Endothelial cell of umbilical vein (primary cell): Measurements from ENCODE around the gene NCF1. TPM values are rescaled to one million over a fixed set of nuclear protein-coding genes. Genes with fewer than 3 reads are reported as not detected.
"Not testable (repeated sequence)": the region's sequence is repeated elsewhere in the genome, so short reads cannot be mapped to it uniquely, and the experiment has no call there.

Source experiments
- Bru-seq: library from RNA; stranded (reverse); fragments of 400-500 nt; gene quantifications from one replicate; lab custom pipeline; 2021; lab: Mats Ljungman, UMichigan
- BruChase-seq, 2 experiments: library from RNA; stranded (reverse); fragments of 400-500 nt; gene quantifications; one replicate each; lab custom pipeline; 2021; lab: Mats Ljungman, UMichigan
- BruUV-seq: library from RNA; stranded (reverse); fragments of 400-500 nt; replicated peaks from 2 replicates; lab custom pipeline; 2021; lab: Mats Ljungman, UMichigan
- CTCF ChIA-PET: fragments of 300-600, 350-600 bp; sonication (Branson Sonifier 250); formaldehyde crosslinking; loops from one replicate; lab custom pipeline; 2021; ENCODE audit warnings: antibody characterized with exemption, inconsistent platforms; lab: Charles Lee
- POLR2A ChIA-PET: fragments of 300-600, 350-600 bp; sonication (Branson Sonifier 250); formaldehyde crosslinking; loops from one replicate; lab custom pipeline; 2021; ENCODE audit warnings: antibody characterized with exemption, inconsistent platforms; lab: Charles Lee
- DNase-seq: peaks from one replicate; pipeline ENCODE4 v3.0.0-alpha.2; 2011; ENCODE audit warnings: low read depth, low spot score
- FAIRE-seq: peaks from 2 replicates; lab custom pipeline; 2011; peaks lifted over from hg19 to GRCh38; lab: Jason Lieb, UNC
- H2AFZ ChIP-seq: 2 replicates; pipeline ENCODE4 v1.6.0; 2012; ENCODE audit warnings: low read depth, low read length, control low read depth, inconsistent platforms
- H3K27ac ChIP-seq: 2 replicates; pipeline ENCODE4 v1.5.1; 2011; ENCODE audit warnings: low read depth, mild to moderate bottlenecking, control low read depth, low read length, moderate library complexity; ENCODE audit not compliant: insufficient read depth
- H3K27me3 ChIP-seq, 2 experiments: 2 replicates each; pipeline versions ENCODE4 v1.6.0 to v1.6.1; 2011; ENCODE audit warnings: low read length in 2 of 2, mixed read lengths in 1 of 2; ENCODE audit not compliant: control insufficient read depth in 2 of 2, insufficient read depth in 2 of 2
- H3K36me3 ChIP-seq, 2 experiments: 2 replicates in 1 of 2; 3 replicates in 1 of 2; pipeline ENCODE4 v1.5.1; 2011; ENCODE audit warnings: low read length in 2 of 2, mild to moderate bottlenecking in 1 of 2, moderate library complexity in 1 of 2; ENCODE audit not compliant: control insufficient read depth in 2 of 2, insufficient read depth in 2 of 2; ENCODE audit errors: extremely low read depth in 1 of 2
- H3K4me1 ChIP-seq: 3 replicates; pipeline ENCODE4 v1.5.1; 2011; ENCODE audit warnings: mild to moderate bottlenecking, low read length; ENCODE audit not compliant: control insufficient read depth, insufficient read depth; ENCODE audit errors: extremely low read depth
- H3K4me2 ChIP-seq: 2 replicates; pipeline ENCODE4 v1.6.1; 2011; ENCODE audit warnings: low read length, control low read depth, mixed read lengths; ENCODE audit not compliant: insufficient read depth
- H3K4me3 ChIP-seq, 3 experiments: fragments of 200-600 bp in 1 of 3; sonication (generic), shearing (Covaris generic) in 1 of 3; replicated peaks in 1 of 3; 2 replicates each; pipeline ENCODE4 v1.5.1; 2011 to 2016; ENCODE audit warnings: control low read depth in 3 of 3, low read length in 3 of 3, mild to moderate bottlenecking in 2 of 3, inconsistent platforms in 1 of 3, low read depth in 1 of 3, moderate library complexity in 1 of 3; ENCODE audit not compliant: insufficient read depth in 1 of 3
- H3K79me2 ChIP-seq: 2 replicates; pipeline ENCODE4 v1.6.0; 2012; ENCODE audit warnings: low read length, inconsistent platforms; ENCODE audit not compliant: control insufficient read depth, insufficient read depth
- H3K9ac ChIP-seq: replicated peaks from 2 replicates; pipeline ENCODE3; 2011; ENCODE audit warnings: low read length, control low read depth; ENCODE audit not compliant: insufficient read depth; ENCODE audit errors: extremely low read depth
- H3K9me1 ChIP-seq: replicated peaks from 3 replicates; pipeline ENCODE4 v1.6.0; 2011; ENCODE audit warnings: mild to moderate bottlenecking, low read length; ENCODE audit not compliant: control insufficient read depth, insufficient read depth; ENCODE audit errors: extremely low read depth
- H3K9me3 ChIP-seq: replicated peaks from 2 replicates; pipeline ENCODE4 v1.5.1; 2012; ENCODE audit warnings: low read length, inconsistent platforms; ENCODE audit not compliant: control insufficient read depth, insufficient read depth
- H4K20me1 ChIP-seq: replicated peaks from 2 replicates; pipeline ENCODE3; 2011; ENCODE audit warnings: mild to moderate bottlenecking, low read length; ENCODE audit not compliant: control insufficient read depth, insufficient read depth; ENCODE audit errors: extremely low read depth
- EZH2 ChIP-seq: IDR thresholded peaks from 2 replicates; pipeline ENCODE4 v1.6.1; 2012; ENCODE audit warnings: borderline replicate concordance, low read depth, mild to moderate bottlenecking, moderate library complexity, low read length, inconsistent platforms; ENCODE audit not compliant: severe bottlenecking
- JUN ChIP-seq: IDR thresholded peaks from 2 replicates; pipeline ENCODE4 v1.6.1; 2011; ENCODE audit warnings: borderline replicate concordance, low read depth; ENCODE audit not compliant: insufficient read length, insufficient read depth
- POLR2A ChIP-seq: IDR thresholded peaks from 2 replicates; pipeline ENCODE4 v1.6.1; 2012; ENCODE audit warnings: low read depth, mild to moderate bottlenecking, control low read depth, low read length
- dilution Hi-C: fragments of 300-500 bp; cut with MboI; formaldehyde crosslinking; loops from one replicate; pipeline ENCODE4 v1.15.0; 2019; ENCODE audit warnings: low sequenced_read_pairs; ENCODE audit not compliant: extremely low pct_ligation_motif_present
- intact Hi-C: fragments of 100-400 bp; cut with micrococcal nuclease; formaldehyde crosslinking; loops from one replicate; pipeline ENCODE4 v1.10.0; 2022
- long read RNA-seq: library from polyadenylated mRNA; stranded (forward); transcript quantifications from one replicate; pipeline ENCODE4 v2.0.0, GENCODE V29; 2021
- polyA minus RNA-seq, 3 experiments: library from RNA; depleted of rRNA, polyadenylated mRNA; stranded (reverse); fragments of >200 nt; gene quantifications; 1 replicate in 1 of 3; 2 replicates in 2 of 3; pipeline ENCODE4 v1.2.3, GENCODE V29; 2011
- polyA plus RNA-seq, 4 experiments: library from polyadenylated mRNA; depleted of rRNA in 3 of 4; stranded (reverse) in 3 of 4; unstranded in 1 of 4; fragments of >200 nt; gene quantifications; 2 replicates each; pipeline versions ENCODE4 v1.2.1 to v1.2.3, GENCODE V29; 2011 to 2012; ENCODE audit warnings: missing spikeins in 1 of 4
- total RNA-seq: library from RNA; stranded (reverse); gene quantifications from 2 replicates; pipeline ENCODE4 v1.2.3, GENCODE V29; 2021
- TF ChIP-seq, protein P1 (sequence below), 2 donors: IDR thresholded peaks; 1 replicate in 1 of 2; 2 replicates in 1 of 2; pipeline ENCODE4 v1.5.1; 2011; ENCODE audit warnings: low read length in 2 of 2, mild to moderate bottlenecking in 2 of 2, moderate library complexity in 2 of 2, control low read depth in 1 of 2, inconsistent platforms in 1 of 2, low read depth in 1 of 2; ENCODE audit not compliant: insufficient read depth in 1 of 2; ENCODE audit errors: extremely low read depth in 1 of 2

NCF1 gene
- total RNA-seq (not detected in 2 replicates), polyA plus RNA-seq (0.08 TPM in 1 of 2 replicates, not detected in the other), polyA minus RNA-seq (not detected in 2 replicates), Bru-seq, nascent RNA (percentile 11 among the genes with signal in this experiment), BruChase-seq, experiment 1, labeled RNA remaining after a 6-hour chase (percentile 22 among the genes with signal in this experiment), BruChase-seq, experiment 2, labeled RNA remaining after a 2-hour chase (percentile 10 among the genes with signal in this experiment)
- not detected in 2 replicates for polyA plus RNA-seq (2011; cell fraction: cytosol; rRNA removed)
- 0.29 and 0.36 TPM in 2 replicates for polyA plus RNA-seq (2011; cell fraction: nucleus; rRNA removed)
- 0.32 TPM in 1 of 2 replicates, not detected in the other for polyA plus RNA-seq (2012)
- polyA minus RNA-seq (2011; cell fraction: cytosol; rRNA and poly(A)+ RNA removed) = 0.82 TPM
- polyA minus RNA-seq (2011; cell fraction: nucleus; rRNA and poly(A)+ RNA removed) = 0.82 TPM in 1 of 2 replicates, not detected in the other
- long read RNA-seq, partial matches to known transcripts = 1 of 1 reads
- long read RNA-seq, other reads (novel, unspliced or antisense) = 0 of 1 reads

DNA sequence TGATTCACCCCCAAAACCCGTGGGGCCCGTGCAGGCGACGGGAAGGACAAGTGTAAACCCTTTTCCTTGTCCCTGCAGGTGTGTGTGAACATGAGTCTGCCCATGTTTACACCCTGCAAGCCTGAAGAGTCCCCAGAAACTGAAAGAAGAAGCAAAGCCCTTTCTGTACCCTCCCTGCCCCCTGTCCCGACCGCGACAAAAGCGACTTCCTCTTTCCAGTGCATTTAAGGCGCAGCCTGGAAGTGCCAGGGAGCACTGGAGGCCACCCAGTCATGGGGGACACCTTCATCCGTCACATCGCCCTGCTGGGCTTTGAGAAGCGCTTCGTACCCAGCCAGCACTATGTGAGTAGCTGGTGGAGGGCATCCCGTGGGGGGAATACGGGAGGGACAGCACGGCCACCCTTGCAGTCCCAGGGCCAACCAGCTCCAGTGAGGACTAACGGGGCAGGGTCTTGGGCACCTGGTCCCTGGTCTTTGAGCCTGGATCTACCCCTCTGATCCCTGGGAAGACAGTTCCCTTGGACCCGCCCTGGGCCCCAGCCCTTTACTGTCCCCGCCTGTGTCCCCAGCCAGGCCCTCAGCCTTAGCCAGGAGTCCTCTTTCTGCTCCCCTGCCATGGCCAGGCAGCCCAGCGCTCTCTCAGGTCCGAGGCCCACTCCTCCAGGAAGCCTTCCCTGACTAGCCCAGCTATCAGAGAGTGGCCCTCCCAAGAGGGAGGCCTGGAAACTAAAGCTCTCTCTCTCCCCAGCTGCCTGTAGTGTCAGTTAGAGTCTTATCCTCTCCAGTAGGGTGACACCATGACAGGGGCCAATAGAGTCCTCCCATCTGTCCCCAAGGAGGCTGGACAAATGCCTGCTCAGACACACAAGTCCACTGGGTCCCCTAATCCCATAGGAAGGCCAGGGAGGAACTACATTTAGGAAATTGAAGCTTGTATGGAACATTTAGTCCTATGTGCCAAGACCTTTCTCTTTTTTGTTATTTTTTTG lies at the start of gene NCF1:
Gene NCF1, plus strand, starts transcription at position 252 of the 991 bp plus-strand sequence. Its CDS starts 21 bp downstream, at position 273.
- H3K79me2 ChIP-seq, H3K9me3 ChIP-seq, H3K4me2 ChIP-seq, H2AFZ ChIP-seq, H3K27ac ChIP-seq, H3K9ac ChIP-seq, H3K4me1 ChIP-seq, intact Hi-C loops, H3K9me1 ChIP-seq, DNase-seq, H3K27me3 ChIP-seq, H3K4me3 ChIP-seq, BruUV-seq, dilution Hi-C loops, POLR2A ChIA-PET, FAIRE-seq, H4K20me1 ChIP-seq, CTCF ChIA-PET, H3K36me3 ChIP-seq: not testable (repeated sequence)

DNA sequence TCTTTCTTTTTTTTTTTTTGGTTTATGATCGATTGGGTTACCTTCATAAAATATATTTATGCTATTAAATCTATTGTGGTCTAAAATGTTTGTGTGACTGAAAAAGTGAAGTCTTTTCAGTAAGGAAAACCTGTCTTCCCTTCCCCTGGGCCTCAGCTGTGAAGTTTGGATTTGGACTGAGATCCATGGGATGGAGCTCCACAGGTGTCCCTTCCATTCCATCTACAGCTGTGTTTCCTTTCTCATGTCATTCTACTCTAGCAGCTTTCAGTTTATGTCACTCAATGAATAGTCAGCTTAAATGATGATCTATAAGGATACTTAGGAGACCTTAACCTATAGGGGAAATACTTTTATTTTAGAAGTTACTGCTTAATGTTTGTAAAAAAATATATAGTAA lies 48.0 kb upstream of the NCF1 start:
- ChIA-PET CTCF (no interaction called here), POLR2A (interaction anchor here (0.6 kb wide), 1 partner anchor 814 kb away, joined by 7 read pairs; no protein-coding TSS in a partner anchor)
- Histone ChIP-seq H4K20me1 (peaks cover 2% of the 10 kb centered on the region), H3K36me3 (peaks cover 11 to 15% of the 10 kb centered on the region in 2 experiments), H3K27me3 (no peaks in the 10 kb centered on the region), H3K79me2 (peaks cover 2% of the 10 kb centered on the region), H3K4me3 (no peak overlapping the region), H3K4me2 (no peak overlapping the region), H3K9me1 (no peaks in the 10 kb centered on the region), H2AFZ (no peak overlapping the region), H3K9ac (no peak overlapping the region), H3K9me3 (no peaks in the 10 kb centered on the region), H3K4me1 (no peaks in the 10 kb centered on the region), H3K27ac (no peak overlapping the region)
- FAIRE-seq = no peak
- intact Hi-C loops = no loop called here
- no peak for DNase-seq
- no TSS peak for BruUV-seq
- no peak for TF ChIP-seq POLR2A
- TF ChIP-seq JUN = no peak
- TF ChIP-seq EZH2 = no peak
- TF ChIP-seq, protein P1, sequence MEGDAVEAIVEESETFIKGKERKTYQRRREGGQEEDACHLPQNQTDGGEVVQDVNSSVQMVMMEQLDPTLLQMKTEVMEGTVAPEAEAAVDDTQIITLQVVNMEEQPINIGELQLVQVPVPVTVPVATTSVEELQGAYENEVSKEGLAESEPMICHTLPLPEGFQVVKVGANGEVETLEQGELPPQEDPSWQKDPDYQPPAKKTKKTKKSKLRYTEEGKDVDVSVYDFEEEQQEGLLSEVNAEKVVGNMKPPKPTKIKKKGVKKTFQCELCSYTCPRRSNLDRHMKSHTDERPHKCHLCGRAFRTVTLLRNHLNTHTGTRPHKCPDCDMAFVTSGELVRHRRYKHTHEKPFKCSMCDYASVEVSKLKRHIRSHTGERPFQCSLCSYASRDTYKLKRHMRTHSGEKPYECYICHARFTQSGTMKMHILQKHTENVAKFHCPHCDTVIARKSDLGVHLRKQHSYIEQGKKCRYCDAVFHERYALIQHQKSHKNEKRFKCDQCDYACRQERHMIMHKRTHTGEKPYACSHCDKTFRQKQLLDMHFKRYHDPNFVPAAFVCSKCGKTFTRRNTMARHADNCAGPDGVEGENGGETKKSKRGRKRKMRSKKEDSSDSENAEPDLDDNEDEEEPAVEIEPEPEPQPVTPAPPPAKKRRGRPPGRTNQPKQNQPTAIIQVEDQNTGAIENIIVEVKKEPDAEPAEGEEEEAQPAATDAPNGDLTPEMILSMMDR (IDR thresholded peaks at IDR 0.05; ENCODE audit: extremely low read depth in 1 of 2, insufficient read depth in 1 of 2, low read depth in 1 of 2, low read length in 2 of 2) = no peak
- dilution Hi-C loops = no loop called here
